ENCODE measurements around the gene ACTR10.

Gene ACTR10

GRCh38 chr14:58282925-58283593 lies 83.1 kb downstream of the ACTR10 start:
- no peak for DNase-seq

- DNase-seq = no peak
These were observed 83.8 kb downstream of the ACTR10 start for GRCh38 chr14:58283730-58284129.

- no peak for DNase-seq
These were observed 85.2 kb downstream of the ACTR10 start for GRCh38 chr14:58285132-58285531.
